K562 (cell line): ENCODE measurements around the gene LY6G6F. TPM values are rescaled to one million over a fixed set of nuclear protein-coding genes. Genes with fewer than 3 reads are reported as not detected.
A peak's percentile ranks its signal among the peaks of the same experiment; 100 is the strongest.

ENCODE experiments used
- BACH1 ChIP-seq: fragments of 200-800 bp; sonication (Bioruptor generic); IDR thresholded peaks from 2 replicates; pipeline ENCODE4 v1.6.1; 2016; ENCODE audit warnings: missing genetic modification characterization, missing compliant biosample characterization
- BHLHE40 ChIP-seq: IDR thresholded peaks from 2 replicates; pipeline ENCODE4 v1.6.1; 2011; ENCODE audit warnings: low read length, improper control_type of control experiment
- E2F3 ChIP-seq: fragments of 250-450 bp; sonication (Bioruptor Pico); IDR thresholded peaks from 2 replicates; pipeline ENCODE4 v1.4.0; 2020; ENCODE audit warnings: mild to moderate bottlenecking
- FUS ChIP-seq: fragments of 200-400 bp; formaldehyde crosslinking; optimal IDR thresholded peaks from 2 replicates; pipeline ENCODE3; 2017; ENCODE audit warnings: low read depth, low read length
- L3MBTL2 ChIP-seq: fragments of 450-650 bp; IDR thresholded peaks from 2 replicates; pipeline ENCODE4 v1.6.1; 2016; ENCODE audit warnings: mild to moderate bottlenecking, moderate library complexity
- MBD2 ChIP-seq: sonication (generic); IDR thresholded peaks from 2 replicates; pipeline ENCODE4 v1.6.1; 2016; ENCODE audit warnings: low read depth, borderline replicate concordance
- MEF2D ChIP-seq: conservative IDR thresholded peaks from 2 replicates; pipeline ENCODE4 v1.6.1; 2016; ENCODE audit warnings: low read depth, missing genetic modification characterization, missing compliant biosample characterization
- POLR2H ChIP-seq: IDR thresholded peaks from 2 replicates; pipeline ENCODE4 v1.6.1; 2016; ENCODE audit warnings: missing genetic modification characterization, low read depth, mild to moderate bottlenecking, control low read depth, missing compliant biosample characterization, moderate library complexity
- TCF7 ChIP-seq: sonication (generic); IDR thresholded peaks from 2 replicates; pipeline ENCODE4 v1.6.1; 2016; ENCODE audit warnings: antibody characterized with exemption, borderline replicate concordance
- THRAP3 ChIP-seq: fragments of 450-650 bp; IDR thresholded peaks from 2 replicates; pipeline ENCODE4 v1.6.1; 2016; ENCODE audit warnings: mild to moderate bottlenecking, inconsistent platforms, borderline replicate concordance
- TOE1 ChIP-seq, 2 experiments: fragments of 450-650 bp in 1 of 2; sonication (generic) in 1 of 2; formaldehyde crosslinking in 1 of 2; IDR thresholded peaks; 2 replicates each; pipeline versions ENCODE4 v1.7.1 to v1.8.0; 2016 to 2022; ENCODE audit warnings: borderline replicate concordance in 2 of 2, mild to moderate bottlenecking in 2 of 2, antibody characterized with exemption in 1 of 2, inconsistent platforms in 1 of 2, low read depth in 1 of 2, missing genetic modification reagents in 1 of 2, moderate library complexity in 1 of 2
- YBX1 ChIP-seq: fragments of 450-650 bp; IDR thresholded peaks from 2 replicates; pipeline ENCODE4 v1.7.1; 2016; ENCODE audit warnings: mild to moderate bottlenecking
- ZFP30 ChIP-seq: fragments of 250-450 bp; sonication (Bioruptor Pico); IDR thresholded peaks from 2 replicates; pipeline ENCODE4 v1.8.0; 2022; ENCODE audit warnings: moderate library complexity, mild to moderate bottlenecking, inconsistent platforms, borderline replicate concordance
- ZFP36 ChIP-seq: fragments of 150-350 bp; IDR thresholded peaks from 2 replicates; pipeline ENCODE4 v1.6.1; 2018; ENCODE audit warnings: low read length, low read depth; ENCODE audit not compliant: partially characterized antibody
- ZKSCAN1 ChIP-seq: fragments of 150-350 bp; IDR thresholded peaks from 2 replicates; pipeline ENCODE4 v1.6.1; 2016; ENCODE audit warnings: low read depth, low read length
- ZNF134 ChIP-seq: fragments of 250-450 bp; sonication (Bioruptor Pico); conservative IDR thresholded peaks from 2 replicates; pipeline ENCODE4 v1.4.0; 2020
- ZNF41 ChIP-seq: fragments of 250-450 bp; sonication (Bioruptor Pico); conservative IDR thresholded peaks from 2 replicates; pipeline ENCODE4 v1.4.0; 2020; ENCODE audit warnings: mild to moderate bottlenecking
- ZNF561 ChIP-seq: fragments of 450-650 bp; formaldehyde crosslinking; conservative IDR thresholded peaks from 2 replicates; pipeline ENCODE4 v1.4.0; 2020; ENCODE audit warnings: mild to moderate bottlenecking, moderate library complexity
- ZNF76 ChIP-seq: fragments of 250-450 bp; sonication (Bioruptor Pico); IDR thresholded peaks from 2 replicates; pipeline ENCODE4 v1.4.0; 2020; ENCODE audit warnings: mild to moderate bottlenecking, moderate library complexity, borderline replicate concordance
- polyA plus RNA-seq, 8 experiments: library from polyadenylated mRNA; depleted of rRNA in 4 of 8; stranded (reverse) in 5 of 8; unstranded in 3 of 8; fragments of >200 nt; fragmentation: Nextera tagmentation in 2 of 8; fragmentation: Illumina TruSeq in 1 of 8; extraction: Ambion mirVana in 2 of 8; extraction: Trizol in 1 of 8; gene quantifications; 2 replicates each; pipeline versions ENCODE4 v1.2.1 to v1.2.3, GENCODE V29; 2011 to 2014; ENCODE audit warnings: inconsistent platforms in 1 of 8, missing spikeins in 1 of 8
- total RNA-seq, 7 experiments: library from RNA; depleted of rRNA in 6 of 7; stranded (reverse); fragments of >200 nt in 6 of 7; fragmentation: Illumina TruSeq in 2 of 7; extraction: Trizol in 2 of 7; gene quantifications; 2 replicates each; pipeline versions ENCODE4 v1.2.1 to v1.2.3, GENCODE V29; 2011 to 2021; ENCODE audit warnings: low replicate concordance in 1 of 7
- TF ChIP-seq, protein P1 (sequence below): fragments of 450-650 bp; IDR thresholded peaks from 2 replicates; pipeline ENCODE4 v1.6.1; 2016; ENCODE audit warnings: antibody characterized with exemption
- TF ChIP-seq, protein P2 (sequence below): fragments of 450-650 bp; formaldehyde crosslinking; IDR thresholded peaks from 2 replicates; pipeline ENCODE4 v1.4.0; 2022; ENCODE audit warnings: missing genetic modification characterization
- TF ChIP-seq, protein P3 (sequence below), 2 experiments: fragments of 450-650 bp; conservative IDR thresholded peaks; 2 replicates each; pipeline ENCODE4 v1.6.1; 2017; ENCODE audit warnings: mild to moderate bottlenecking in 2 of 2, moderate library complexity in 2 of 2
- TF ChIP-seq, protein P4 (sequence below): sonication (generic); formaldehyde crosslinking; IDR thresholded peaks from 2 replicates; pipeline ENCODE4 v1.5.0; 2020; ENCODE audit warnings: missing genetic modification reagents

LY6G6F gene
- total and polyA plus RNA-seq, 9 of the 15 experiments (the other 6 are each of a cell fraction or from before 2014, with no cell fraction given), result 0.14 to 0.50 (median 0.28) TPM; not detected in 2

DNA sequence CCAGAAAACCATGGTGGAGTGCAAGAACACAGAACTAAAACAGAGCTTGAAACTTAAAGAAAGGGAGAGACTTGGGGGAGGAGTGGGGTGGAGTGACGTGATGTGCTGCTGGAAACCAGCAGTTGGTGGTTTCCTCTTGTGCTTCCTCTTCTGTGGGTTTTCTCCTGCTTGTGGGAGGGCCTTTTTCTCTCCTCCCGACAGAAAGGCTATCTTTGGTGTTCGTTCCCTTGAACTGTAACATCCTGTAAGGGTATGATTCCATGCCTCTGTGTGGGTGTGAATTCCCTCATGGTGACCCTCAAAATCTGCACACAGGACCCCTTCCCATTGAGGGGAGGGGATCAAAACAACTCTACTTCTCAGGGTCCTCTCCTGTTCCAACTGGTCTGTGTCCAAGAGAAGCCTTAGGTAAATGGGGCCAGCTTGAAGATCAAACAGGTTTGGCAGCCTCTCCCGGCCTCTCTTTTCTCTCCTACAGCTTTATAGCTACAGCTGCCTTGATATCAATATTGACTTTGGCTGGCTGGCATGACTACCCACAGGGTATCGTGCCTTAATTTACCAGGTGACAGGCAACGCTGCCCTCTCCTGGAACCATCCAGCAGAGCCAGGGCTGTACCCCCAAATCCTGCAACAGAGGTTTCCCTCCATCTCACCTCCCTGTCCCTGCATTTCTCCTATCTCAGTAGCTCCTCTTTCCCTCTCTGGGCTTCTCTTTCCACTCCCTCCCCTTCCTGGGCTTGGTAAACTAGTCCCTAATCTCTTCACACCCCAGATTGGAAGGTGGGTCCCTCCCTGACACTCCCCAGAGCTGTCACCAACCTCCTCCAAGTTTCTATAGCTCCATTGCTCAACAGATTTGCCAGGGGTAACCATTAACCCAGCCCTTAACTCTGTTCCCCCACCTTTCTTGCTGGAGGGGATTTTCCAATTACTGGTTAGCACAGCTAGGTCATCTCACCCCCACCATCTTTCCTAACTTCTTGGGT, 31.6 kb downstream of the LY6G6F start (continued):
- TF ChIP-seq BHLHE40 (peak; percentile 51), ZFP30 (CRISPR knock-in tag) (peak; percentile 64; the same call in 1 of the 2 replicates), ZNF76 (CRISPR knock-in tag) (peak; percentile 9; the same call in 1 of the 2 replicates), TOE1 (IDR thresholded peaks at IDR 0.05; ENCODE audit: borderline replicate concordance) (no peak), TOE1 (CRISPR knock-in tag; IDR thresholded peaks at IDR 0.05; ENCODE audit: borderline replicate concordance, low read depth) (no peak), ZNF561 (CRISPR knock-in tag) (no peak; the same call in 1 of the 2 replicates), YBX1 (no peak), ZFP36 (no peak), MBD2 (no peak), TCF7 (no peak), ZNF134 (peak; percentile 39), FUS (no peak), BACH1 (tag) (no peak), MEF2D (tag) (peak; percentile 22; the same call in 1 of the 2 replicates), E2F3 (CRISPR knock-in tag) (0 out of 2 replicates have a peak, but pooled peaks have one; percentile 18), POLR2H (tag) (no peak), ZNF41 (CRISPR knock-in tag) (0 out of 2 replicates have a peak, but pooled peaks have one; percentile 27), THRAP3 (no peak), L3MBTL2 (no peak), ZKSCAN1 (peak; percentile 36)
- TF ChIP-seq, protein P1, sequence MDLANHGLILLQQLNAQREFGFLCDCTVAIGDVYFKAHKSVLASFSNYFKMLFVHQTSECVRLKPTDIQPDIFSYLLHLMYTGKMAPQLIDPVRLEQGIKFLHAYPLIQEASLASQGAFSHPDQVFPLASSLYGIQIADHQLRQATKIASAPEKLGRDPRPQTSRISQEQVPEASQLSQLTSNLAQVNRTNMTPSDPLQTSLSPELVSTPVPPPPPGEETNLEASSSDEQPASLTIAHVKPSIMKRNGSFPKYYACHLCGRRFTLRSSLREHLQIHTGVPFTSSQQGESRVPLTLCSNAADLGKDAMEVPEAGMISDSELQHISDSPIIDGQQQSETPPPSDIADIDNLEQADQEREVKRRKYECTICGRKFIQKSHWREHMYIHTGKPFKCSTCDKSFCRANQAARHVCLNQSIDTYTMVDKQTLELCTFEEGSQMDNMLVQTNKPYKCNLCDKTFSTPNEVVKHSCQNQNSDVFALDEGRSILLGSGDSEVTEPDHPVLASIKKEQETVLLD, result peak; percentile 29; the same call in 1 of the 2 replicates
- TF ChIP-seq, protein P2, sequence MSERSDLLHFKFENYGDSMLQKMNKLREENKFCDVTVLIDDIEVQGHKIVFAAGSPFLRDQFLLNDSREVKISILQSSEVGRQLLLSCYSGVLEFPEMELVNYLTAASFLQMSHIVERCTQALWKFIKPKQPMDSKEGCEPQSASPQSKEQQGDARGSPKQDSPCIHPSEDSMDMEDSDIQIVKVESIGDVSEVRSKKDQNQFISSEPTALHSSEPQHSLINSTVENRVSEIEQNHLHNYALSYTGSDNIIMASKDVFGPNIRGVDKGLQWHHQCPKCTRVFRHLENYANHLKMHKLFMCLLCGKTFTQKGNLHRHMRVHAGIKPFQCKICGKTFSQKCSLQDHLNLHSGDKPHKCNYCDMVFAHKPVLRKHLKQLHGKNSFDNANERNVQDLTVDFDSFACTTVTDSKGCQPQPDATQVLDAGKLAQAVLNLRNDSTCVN, result peak; percentile 95
- TF ChIP-seq, protein P3, sequence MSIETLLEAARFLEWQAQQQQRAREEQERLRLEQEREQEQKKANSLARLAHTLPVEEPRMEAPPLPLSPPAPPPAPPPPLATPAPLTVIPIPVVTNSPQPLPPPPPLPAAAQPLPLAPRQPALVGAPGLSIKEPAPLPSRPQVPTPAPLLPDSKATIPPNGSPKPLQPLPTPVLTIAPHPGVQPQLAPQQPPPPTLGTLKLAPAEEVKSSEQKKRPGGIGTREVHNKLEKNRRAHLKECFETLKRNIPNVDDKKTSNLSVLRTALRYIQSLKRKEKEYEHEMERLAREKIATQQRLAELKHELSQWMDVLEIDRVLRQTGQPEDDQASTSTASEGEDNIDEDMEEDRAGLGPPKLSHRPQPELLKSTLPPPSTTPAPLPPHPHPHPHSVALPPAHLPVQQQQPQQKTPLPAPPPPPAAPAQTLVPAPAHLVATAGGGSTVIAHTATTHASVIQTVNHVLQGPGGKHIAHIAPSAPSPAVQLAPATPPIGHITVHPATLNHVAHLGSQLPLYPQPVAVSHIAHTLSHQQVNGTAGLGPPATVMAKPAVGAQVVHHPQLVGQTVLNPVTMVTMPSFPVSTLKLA (conservative IDR thresholded peaks at IDR 0.05), result no peak
- TF ChIP-seq, protein P4, sequence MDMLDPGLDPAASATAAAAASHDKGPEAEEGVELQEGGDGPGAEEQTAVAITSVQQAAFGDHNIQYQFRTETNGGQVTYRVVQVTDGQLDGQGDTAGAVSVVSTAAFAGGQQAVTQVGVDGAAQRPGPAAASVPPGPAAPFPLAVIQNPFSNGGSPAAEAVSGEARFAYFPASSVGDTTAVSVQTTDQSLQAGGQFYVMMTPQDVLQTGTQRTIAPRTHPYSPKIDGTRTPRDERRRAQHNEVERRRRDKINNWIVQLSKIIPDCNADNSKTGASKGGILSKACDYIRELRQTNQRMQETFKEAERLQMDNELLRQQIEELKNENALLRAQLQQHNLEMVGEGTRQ (CRISPR knock-in tag), result no peak
